Nephron (organoid): ENCODE measurements around the gene FBXO31.

Experiments used
- H3K27ac Mint-ChIP-seq, 3 experiments: 2 replicates each; pipeline ENCODE4 v1.8.0; 2020; ENCODE audit warnings: mixed read lengths in 3 of 3, mild to moderate bottlenecking in 2 of 3, moderate library complexity in 1 of 3
- H3K27me3 Mint-ChIP-seq: 2 replicates; pipeline ENCODE4 v1.8.0; 2021; ENCODE audit warnings: low read depth, mild to moderate bottlenecking, moderate library complexity, mixed read lengths
- H3K36me3 Mint-ChIP-seq: 2 replicates; pipeline ENCODE4 v1.8.0; 2020; ENCODE audit warnings: low read depth, mixed read lengths
- H3K4me1 Mint-ChIP-seq: 2 replicates; pipeline ENCODE4 v1.8.0; 2020; ENCODE audit warnings: mixed read lengths
- H3K4me3 Mint-ChIP-seq, 3 experiments: 2 replicates each; pipeline ENCODE4 v1.8.0; 2020; ENCODE audit warnings: mild to moderate bottlenecking in 3 of 3, mixed read lengths in 3 of 3, moderate library complexity in 2 of 3
- H3K9me3 Mint-ChIP-seq: 2 replicates; pipeline ENCODE4 v1.8.0; 2020; ENCODE audit warnings: mixed read lengths
- CTCF ChIP-seq, 3 experiments: fragments of 200-600 bp; sonication (generic); IDR thresholded peaks; one replicate each; pipeline ENCODE4 v1.5.0; 2021; ENCODE audit warnings: antibody characterized with exemption in 3 of 3; ENCODE audit not compliant: unreplicated experiment in 3 of 3

Gene FBXO31

GRCh38 chr16:87412996-87413421 is 29.4 kb upstream of the FBXO31 start:
- no peaks in the 10 kb centered on the region for H3K27me3 Mint-ChIP-seq
- no peaks in the 10 kb centered on the region for H3K4me1 Mint-ChIP-seq
- peaks cover 54% of the 10 kb centered on the region for H3K36me3 Mint-ChIP-seq
- H3K4me3 Mint-ChIP-seq = no peak overlapping the region
- H3K9me3 Mint-ChIP-seq = no peaks in the 10 kb centered on the region
- no peak overlapping the region for H3K27ac Mint-ChIP-seq
- TF ChIP-seq CTCF (IDR thresholded peaks at IDR 0.05; ENCODE audit: unreplicated experiment in 3 of 3) = no peak

- no peak overlapping the region for H3K4me3 Mint-ChIP-seq
- H3K27me3 Mint-ChIP-seq = no peaks in the 10 kb centered on the region
- no peak for TF ChIP-seq CTCF (IDR thresholded peaks at IDR 0.05; ENCODE audit: unreplicated experiment in 3 of 3)
- H3K9me3 Mint-ChIP-seq = no peaks in the 10 kb centered on the region
- no peaks in the 10 kb centered on the region for H3K4me1 Mint-ChIP-seq
- peak overlapping the region in 1 of 3 experiments; percentile 59 for H3K27ac Mint-ChIP-seq
- H3K36me3 Mint-ChIP-seq = peaks cover 53% of the 10 kb centered on the region
These were observed 28.9 kb upstream of the FBXO31 start for GRCh38 chr16:87412371-87412995.

- Mint-ChIP-seq H3K4me1 (no peaks in the 10 kb centered on the region), H3K4me3 (no peak overlapping the region), H3K9me3 (no peaks in the 10 kb centered on the region), H3K27me3 (no peaks in the 10 kb centered on the region), H3K27ac (no peak overlapping the region), H3K36me3 (peaks cover 55% of the 10 kb centered on the region)
- no peak for TF ChIP-seq CTCF (IDR thresholded peaks at IDR 0.05; ENCODE audit: unreplicated experiment in 3 of 3)
These were observed 28.0 kb upstream of the FBXO31 start for GRCh38 chr16:87411375-87412271.

GRCh38 chr16:87410968-87411367 is 27.4 kb upstream of the FBXO31 start:
- Mint-ChIP-seq H3K36me3 (peaks cover 57% of the 10 kb centered on the region), H3K27me3 (no peaks in the 10 kb centered on the region)

GRCh38 chr16:87410530-87410929 is 27.0 kb upstream of the FBXO31 start:
- no peak for TF ChIP-seq CTCF (IDR thresholded peaks at IDR 0.05; ENCODE audit: unreplicated experiment in 3 of 3)
- H3K27me3 Mint-ChIP-seq = no peaks in the 10 kb centered on the region
- H3K36me3 Mint-ChIP-seq = peaks cover 61% of the 10 kb centered on the region
- H3K4me1 Mint-ChIP-seq = no peaks in the 10 kb centered on the region
- no peaks in the 10 kb centered on the region for H3K9me3 Mint-ChIP-seq
- no peak overlapping the region for H3K27ac Mint-ChIP-seq
- no peak overlapping the region for H3K4me3 Mint-ChIP-seq

More at GRCh38 chr16:87410968-87411367, 27.4 kb upstream of the FBXO31 start:
- Mint-ChIP-seq H3K4me3 (no peak overlapping the region), H3K9me3 (no peaks in the 10 kb centered on the region), H3K27ac (no peak overlapping the region), H3K4me1 (no peaks in the 10 kb centered on the region)
- TF ChIP-seq CTCF (IDR thresholded peaks at IDR 0.05; ENCODE audit: unreplicated experiment in 3 of 3) = no peak
